Endothelial cell of umbilical vein (primary cell): ENCODE data around the gene RAD51B. TPM values are rescaled to one million over a fixed set of nuclear protein-coding genes. Genes with fewer than 3 reads are reported as not detected.

Source experiments
- BruUV-seq: library from RNA; stranded (reverse); fragments of 400-500 nt; replicated peaks from 2 replicates; lab custom pipeline; 2021; lab: Mats Ljungman, UMichigan
- CTCF ChIA-PET: fragments of 300-600, 350-600 bp; sonication (Branson Sonifier 250); formaldehyde crosslinking; loops from one replicate; lab custom pipeline; 2021; ENCODE audit warnings: antibody characterized with exemption, inconsistent platforms; lab: Charles Lee
- POLR2A ChIA-PET: fragments of 300-600, 350-600 bp; sonication (Branson Sonifier 250); formaldehyde crosslinking; loops from one replicate; lab custom pipeline; 2021; ENCODE audit warnings: antibody characterized with exemption, inconsistent platforms; lab: Charles Lee
- DNase-seq: peaks from one replicate; pipeline ENCODE4 v3.0.0-alpha.2; 2011; ENCODE audit warnings: low read depth, low spot score
- FAIRE-seq: peaks from 2 replicates; lab custom pipeline; 2011; peaks lifted over from hg19 to GRCh38; lab: Jason Lieb, UNC
- H2AFZ ChIP-seq: 2 replicates; pipeline ENCODE4 v1.6.0; 2012; ENCODE audit warnings: low read depth, low read length, control low read depth, inconsistent platforms
- H3K27ac ChIP-seq: 2 replicates; pipeline ENCODE4 v1.5.1; 2011; ENCODE audit warnings: low read depth, mild to moderate bottlenecking, control low read depth, low read length, moderate library complexity; ENCODE audit not compliant: insufficient read depth
- H3K27me3 ChIP-seq, 2 experiments: 2 replicates each; pipeline versions ENCODE4 v1.6.0 to v1.6.1; 2011; ENCODE audit warnings: low read length in 2 of 2, mixed read lengths in 1 of 2; ENCODE audit not compliant: control insufficient read depth in 2 of 2, insufficient read depth in 2 of 2
- H3K36me3 ChIP-seq, 2 experiments: 2 replicates in 1 of 2; 3 replicates in 1 of 2; pipeline ENCODE4 v1.5.1; 2011; ENCODE audit warnings: low read length in 2 of 2, mild to moderate bottlenecking in 1 of 2, moderate library complexity in 1 of 2; ENCODE audit not compliant: control insufficient read depth in 2 of 2, insufficient read depth in 2 of 2; ENCODE audit errors: extremely low read depth in 1 of 2
- H3K4me1 ChIP-seq: 3 replicates; pipeline ENCODE4 v1.5.1; 2011; ENCODE audit warnings: mild to moderate bottlenecking, low read length; ENCODE audit not compliant: control insufficient read depth, insufficient read depth; ENCODE audit errors: extremely low read depth
- H3K4me2 ChIP-seq: 2 replicates; pipeline ENCODE4 v1.6.1; 2011; ENCODE audit warnings: low read length, control low read depth, mixed read lengths; ENCODE audit not compliant: insufficient read depth
- H3K4me3 ChIP-seq, 3 experiments: fragments of 200-600 bp in 1 of 3; sonication (generic), shearing (Covaris generic) in 1 of 3; replicated peaks in 1 of 3; 2 replicates each; pipeline ENCODE4 v1.5.1; 2011 to 2016; ENCODE audit warnings: control low read depth in 3 of 3, low read length in 3 of 3, mild to moderate bottlenecking in 2 of 3, inconsistent platforms in 1 of 3, low read depth in 1 of 3, moderate library complexity in 1 of 3; ENCODE audit not compliant: insufficient read depth in 1 of 3
- H3K79me2 ChIP-seq: 2 replicates; pipeline ENCODE4 v1.6.0; 2012; ENCODE audit warnings: low read length, inconsistent platforms; ENCODE audit not compliant: control insufficient read depth, insufficient read depth
- H3K9ac ChIP-seq: replicated peaks from 2 replicates; pipeline ENCODE3; 2011; ENCODE audit warnings: low read length, control low read depth; ENCODE audit not compliant: insufficient read depth; ENCODE audit errors: extremely low read depth
- H3K9me1 ChIP-seq: replicated peaks from 3 replicates; pipeline ENCODE4 v1.6.0; 2011; ENCODE audit warnings: mild to moderate bottlenecking, low read length; ENCODE audit not compliant: control insufficient read depth, insufficient read depth; ENCODE audit errors: extremely low read depth
- H3K9me3 ChIP-seq: replicated peaks from 2 replicates; pipeline ENCODE4 v1.5.1; 2012; ENCODE audit warnings: low read length, inconsistent platforms; ENCODE audit not compliant: control insufficient read depth, insufficient read depth
- H4K20me1 ChIP-seq: replicated peaks from 2 replicates; pipeline ENCODE3; 2011; ENCODE audit warnings: mild to moderate bottlenecking, low read length; ENCODE audit not compliant: control insufficient read depth, insufficient read depth; ENCODE audit errors: extremely low read depth
- FOS ChIP-seq: IDR thresholded peaks from 2 replicates; pipeline ENCODE4 v1.6.1; 2011; ENCODE audit warnings: mild to moderate bottlenecking, low read length, moderate library complexity, borderline replicate concordance; ENCODE audit not compliant: insufficient read depth
- MYC ChIP-seq: IDR thresholded peaks from one replicate; pipeline ENCODE4 v1.6.1; 2011; ENCODE audit warnings: mild to moderate bottlenecking, low read depth, low read length
- dilution Hi-C: fragments of 300-500 bp; cut with MboI; formaldehyde crosslinking; loops from one replicate; pipeline ENCODE4 v1.15.0; 2019; ENCODE audit warnings: low sequenced_read_pairs; ENCODE audit not compliant: extremely low pct_ligation_motif_present
- intact Hi-C: fragments of 100-400 bp; cut with micrococcal nuclease; formaldehyde crosslinking; loops from one replicate; pipeline ENCODE4 v1.10.0; 2022
- polyA plus RNA-seq, 4 experiments: library from polyadenylated mRNA; depleted of rRNA in 3 of 4; stranded (reverse) in 3 of 4; unstranded in 1 of 4; fragments of >200 nt; gene quantifications; 2 replicates each; pipeline versions ENCODE4 v1.2.1 to v1.2.3, GENCODE V29; 2011 to 2012; ENCODE audit warnings: missing spikeins in 1 of 4
- total RNA-seq: library from RNA; stranded (reverse); gene quantifications from 2 replicates; pipeline ENCODE4 v1.2.3, GENCODE V29; 2021
- TF ChIP-seq, protein P1 (sequence below), 2 donors: IDR thresholded peaks; 1 replicate in 1 of 2; 2 replicates in 1 of 2; pipeline ENCODE4 v1.5.1; 2011; ENCODE audit warnings: low read length in 2 of 2, mild to moderate bottlenecking in 2 of 2, moderate library complexity in 2 of 2, control low read depth in 1 of 2, inconsistent platforms in 1 of 2, low read depth in 1 of 2; ENCODE audit not compliant: insufficient read depth in 1 of 2; ENCODE audit errors: extremely low read depth in 1 of 2

RAD51B gene
- total and polyA plus RNA-seq, 2 donors (not counting 3 experiments of a cell fraction or from before 2014, with no cell fraction given): 3.9 to 19.0 TPM

- no peaks in the 10 kb centered on the region for H3K27me3 ChIP-seq
- no peak overlapping the region for H3K4me2 ChIP-seq
- no peak for DNase-seq
- FAIRE-seq: no peak
- H3K9ac ChIP-seq: no peak overlapping the region
- H4K20me1 ChIP-seq: no peaks in the 10 kb centered on the region
- H3K79me2 ChIP-seq: no peaks in the 10 kb centered on the region
- intact Hi-C loops: no loop called here
- ChIA-PET CTCF (interaction anchor here (1.4 kb wide), 1 partner anchor 25 kb away, joined by 4 read pairs; no protein-coding TSS in a partner anchor), POLR2A (no interaction called here)
- H3K9me3 ChIP-seq: no peaks in the 10 kb centered on the region
- H3K27ac ChIP-seq: no peak overlapping the region
- peaks cover 37 to 43% of the 10 kb centered on the region in 2 experiments for H3K36me3 ChIP-seq
- no peak overlapping the region for H2AFZ ChIP-seq
- H3K9me1 ChIP-seq: no peaks in the 10 kb centered on the region
- no TSS peak for BruUV-seq
- no peaks in the 10 kb centered on the region for H3K4me1 ChIP-seq
- dilution Hi-C loops: no loop called here
- TF ChIP-seq FOS: no peak
- TF ChIP-seq MYC: no peak
- H3K4me3 ChIP-seq: no peak overlapping the region
Observed at GRCh38 chr14:67806246-67806645, 13.3 kb upstream of the RAD51B start.

- no peak overlapping the region for H2AFZ ChIP-seq
- intact Hi-C loops: no loop called here
- no peaks in the 10 kb centered on the region for H3K9me1 ChIP-seq
- no peak overlapping the region for H3K4me2 ChIP-seq
- no peak overlapping the region for H3K27ac ChIP-seq
- no peak for DNase-seq
- POLR2A ChIA-PET: no interaction called here
- H4K20me1 ChIP-seq: no peaks in the 10 kb centered on the region
- dilution Hi-C loops: no loop called here
- no peaks in the 10 kb centered on the region for H3K9me3 ChIP-seq
- CTCF ChIA-PET: no interaction called here
- no peaks in the 10 kb centered on the region for H3K27me3 ChIP-seq
- H3K79me2 ChIP-seq: peaks cover 13% of the 10 kb centered on the region
- peaks cover 17% of the 10 kb centered on the region for H3K4me1 ChIP-seq
- peaks cover 4 to 9% of the 10 kb centered on the region in 2 experiments for H3K36me3 ChIP-seq
- BruUV-seq: no TSS peak
- no peak for FAIRE-seq
- TF ChIP-seq, protein P1, sequence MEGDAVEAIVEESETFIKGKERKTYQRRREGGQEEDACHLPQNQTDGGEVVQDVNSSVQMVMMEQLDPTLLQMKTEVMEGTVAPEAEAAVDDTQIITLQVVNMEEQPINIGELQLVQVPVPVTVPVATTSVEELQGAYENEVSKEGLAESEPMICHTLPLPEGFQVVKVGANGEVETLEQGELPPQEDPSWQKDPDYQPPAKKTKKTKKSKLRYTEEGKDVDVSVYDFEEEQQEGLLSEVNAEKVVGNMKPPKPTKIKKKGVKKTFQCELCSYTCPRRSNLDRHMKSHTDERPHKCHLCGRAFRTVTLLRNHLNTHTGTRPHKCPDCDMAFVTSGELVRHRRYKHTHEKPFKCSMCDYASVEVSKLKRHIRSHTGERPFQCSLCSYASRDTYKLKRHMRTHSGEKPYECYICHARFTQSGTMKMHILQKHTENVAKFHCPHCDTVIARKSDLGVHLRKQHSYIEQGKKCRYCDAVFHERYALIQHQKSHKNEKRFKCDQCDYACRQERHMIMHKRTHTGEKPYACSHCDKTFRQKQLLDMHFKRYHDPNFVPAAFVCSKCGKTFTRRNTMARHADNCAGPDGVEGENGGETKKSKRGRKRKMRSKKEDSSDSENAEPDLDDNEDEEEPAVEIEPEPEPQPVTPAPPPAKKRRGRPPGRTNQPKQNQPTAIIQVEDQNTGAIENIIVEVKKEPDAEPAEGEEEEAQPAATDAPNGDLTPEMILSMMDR (IDR thresholded peaks at IDR 0.05; ENCODE audit: extremely low read depth in 1 of 2, insufficient read depth in 1 of 2, low read depth in 1 of 2, low read length in 2 of 2): no peak
- H3K9ac ChIP-seq: no peak overlapping the region
- H3K4me3 ChIP-seq: no peak overlapping the region
Observed at GRCh38 chr14:67814821-67815220, 4.8 kb upstream of the RAD51B start.
